GM23338 (cell line): Measurements from ENCODE around the gene STEAP3. TPM values are rescaled to one million over a fixed set of nuclear protein-coding genes. Genes with fewer than 3 reads are reported as not detected.

Experiments
- ATAC-seq: fragments of 200-7000 bp; cut with Tn5 transposase; 3 replicates; pipeline ENCODE4 v1.9.1; 2020
- DNase-seq: peaks from one replicate; pipeline ENCODE4 v3.0.0-alpha.2; 2015; ENCODE audit warnings: low spot score
- H2AFZ ChIP-seq: fragments of 200-600 bp; sonication (generic); 2 replicates; pipeline ENCODE4 v1.8.0; 2016; ENCODE audit warnings: antibody characterized with exemption, mild to moderate bottlenecking, moderate library complexity
- H3F3A ChIP-seq: fragments of 200-600 bp; sonication (generic); replicated peaks from 2 replicates; pipeline ENCODE4 v1.8.0; 2017; ENCODE audit warnings: antibody characterized with exemption, mixed run types, low read depth
- H3K27ac ChIP-seq: fragments of 200-600 bp; sonication (generic); 2 replicates; pipeline ENCODE4 v1.6.1; 2016; ENCODE audit warnings: low read depth
- H3K27me3 ChIP-seq: fragments of 200-600 bp; sonication (generic); 2 replicates; pipeline ENCODE4 v1.8.0; 2016; ENCODE audit warnings: mild to moderate bottlenecking, mixed run types, moderate library complexity; ENCODE audit not compliant: insufficient read depth
- H3K36me3 ChIP-seq: fragments of 200-600 bp; sonication (generic); 2 replicates; pipeline ENCODE4 v1.8.0; 2016; ENCODE audit warnings: mild to moderate bottlenecking; ENCODE audit not compliant: insufficient read depth
- H3K4me1 ChIP-seq: fragments of 200-600 bp; sonication (generic); 2 replicates; pipeline ENCODE4 v1.8.0; 2016; ENCODE audit warnings: mild to moderate bottlenecking, moderate library complexity; ENCODE audit not compliant: insufficient read depth
- H3K4me2 ChIP-seq: fragments of 200-600 bp; sonication (generic); 2 replicates; pipeline ENCODE4 v1.7.1; 2017; ENCODE audit warnings: mixed run types
- H3K4me3 ChIP-seq: fragments of 200-600 bp; sonication (generic); 2 replicates; pipeline ENCODE4 v1.6.1; 2016; ENCODE audit warnings: mixed run types
- H3K79me2 ChIP-seq: fragments of 200-600 bp; sonication (generic); replicated peaks from 2 replicates; pipeline ENCODE4 v1.8.0; 2017; ENCODE audit warnings: mild to moderate bottlenecking; ENCODE audit not compliant: insufficient read depth
- H3K9me2 ChIP-seq: fragments of 200-600 bp; sonication (generic); 2 replicates; pipeline ENCODE4 v1.8.0; 2017; ENCODE audit not compliant: insufficient read depth
- H4K20me1 ChIP-seq: fragments of 200-600 bp; sonication (generic); replicated peaks from 2 replicates; pipeline ENCODE4 v1.8.0; 2017; ENCODE audit warnings: mild to moderate bottlenecking; ENCODE audit not compliant: insufficient read depth
- H3K27ac Mint-ChIP-seq: 2 replicates; pipeline ENCODE4 v1.8.0; 2020; ENCODE audit warnings: inconsistent platforms, mild to moderate bottlenecking, moderate library complexity, mixed read lengths
- H3K27me3 Mint-ChIP-seq: 3 replicates; pipeline ENCODE4 v1.8.0; 2022; ENCODE audit warnings: low read depth, mild to moderate bottlenecking, moderate library complexity, mixed read lengths, inconsistent platforms; ENCODE audit not compliant: insufficient read depth, poor library complexity
- H3K36me3 Mint-ChIP-seq: 3 replicates; pipeline ENCODE4 v1.8.0; 2021; ENCODE audit warnings: low read depth, mild to moderate bottlenecking, inconsistent platforms, moderate library complexity, mixed read lengths
- H3K4me1 Mint-ChIP-seq: 3 replicates; pipeline ENCODE4 v1.8.0; 2020; ENCODE audit warnings: mild to moderate bottlenecking, inconsistent platforms, mixed read lengths
- H3K4me3 Mint-ChIP-seq: 3 replicates; pipeline ENCODE4 v1.8.0; 2021; ENCODE audit warnings: moderate library complexity, mild to moderate bottlenecking, inconsistent platforms, mixed read lengths
- H3K9me3 Mint-ChIP-seq: 3 replicates; pipeline ENCODE4 v1.8.0; 2020; ENCODE audit warnings: moderate library complexity, mild to moderate bottlenecking, inconsistent platforms, mixed read lengths
- CREB1 ChIP-seq: fragments of 250-450 bp; sonication (Bioruptor Pico); IDR thresholded peaks from 2 replicates; pipeline ENCODE4 v1.5.0; 2020; ENCODE audit warnings: low read depth, mild to moderate bottlenecking, moderate library complexity
- EZH2 ChIP-seq: fragments of 200-600 bp; sonication (generic); IDR thresholded peaks from one replicate; pipeline ENCODE4 v1.8.0; 2017; ENCODE audit warnings: antibody characterized with exemption, mild to moderate bottlenecking, low read depth; ENCODE audit not compliant: unreplicated experiment
- EZH2phosphoT487 ChIP-seq: fragments of 200-600 bp; sonication (generic); IDR thresholded peaks from one replicate; pipeline ENCODE4 v1.8.1; 2018; ENCODE audit warnings: antibody characterized with exemption; ENCODE audit not compliant: unreplicated experiment
- JUNB ChIP-seq: IDR thresholded peaks from one replicate; pipeline ENCODE4 v1.6.1; 2016; ENCODE audit warnings: antibody characterized with exemption; ENCODE audit not compliant: unreplicated experiment
- NANOG ChIP-seq: IDR thresholded peaks from 2 replicates; pipeline ENCODE4 v1.6.1; 2016; ENCODE audit warnings: antibody characterized with exemption, borderline replicate concordance
- POLR2AphosphoS5 ChIP-seq: IDR thresholded peaks from 2 replicates; pipeline ENCODE4 v1.6.1; 2016; ENCODE audit warnings: antibody characterized with exemption, low read depth
- STAT1 ChIP-seq: IDR thresholded peaks from one replicate; pipeline ENCODE4 v1.6.1; 2016; ENCODE audit warnings: antibody characterized with exemption; ENCODE audit not compliant: unreplicated experiment
- ZNF114 ChIP-seq: fragments of 250-450 bp; sonication (Bioruptor Pico); IDR thresholded peaks from 2 replicates; pipeline ENCODE4 v1.5.0; 2020; ENCODE audit warnings: mild to moderate bottlenecking, moderate library complexity
- ZNF331 ChIP-seq: fragments of 250-450 bp; sonication (Bioruptor Pico); IDR thresholded peaks from 2 replicates; pipeline ENCODE4 v1.5.0; 2020; ENCODE audit warnings: low read depth, mild to moderate bottlenecking, moderate library complexity
- polyA plus RNA-seq: library from polyadenylated mRNA; unstranded; fragments of >200 nt; fragmentation: Nextera tagmentation; extraction: Ambion mirVana; gene quantifications from 2 replicates; pipeline ENCODE4 v1.2.1, GENCODE V29; 2016
- total RNA-seq: library from RNA; depleted of rRNA; stranded (reverse); fragments of >200 nt; shearing (Covaris generic); gene quantifications from 2 replicates; pipeline ENCODE4 v1.2.3, GENCODE V29; 2014
- TF ChIP-seq, protein P1 (sequence below): IDR thresholded peaks from 2 replicates; pipeline ENCODE4 v1.6.1; 2016; ENCODE audit warnings: antibody characterized with exemption
- TF ChIP-seq, protein P2 (sequence below): fragments of 250-450 bp; sonication (Bioruptor Pico); IDR thresholded peaks from 2 replicates; pipeline ENCODE4 v1.5.0; 2020; ENCODE audit warnings: mild to moderate bottlenecking, moderate library complexity
- TF ChIP-seq, protein P3 (sequence below), 2 experiments: fragments of 200-600 bp in 1 of 2; sonication (generic) in 1 of 2; conservative IDR thresholded peaks; 2 replicates each; pipeline versions ENCODE4 v1.5.1 to v1.6.1; 2016 to 2017; ENCODE audit warnings: antibody characterized with exemption in 2 of 2, low read depth in 2 of 2, mild to moderate bottlenecking in 2 of 2, moderate library complexity in 1 of 2
- TF ChIP-seq, protein P4 (sequence below): IDR thresholded peaks from one replicate; pipeline ENCODE4 v1.6.1; 2018; ENCODE audit warnings: antibody characterized with exemption; ENCODE audit not compliant: unreplicated experiment

The STEAP3 gene
- total and polyA plus RNA-seq, 2 experiments from 2014 or later: 8.6 to 27.3 TPM

DNA sequence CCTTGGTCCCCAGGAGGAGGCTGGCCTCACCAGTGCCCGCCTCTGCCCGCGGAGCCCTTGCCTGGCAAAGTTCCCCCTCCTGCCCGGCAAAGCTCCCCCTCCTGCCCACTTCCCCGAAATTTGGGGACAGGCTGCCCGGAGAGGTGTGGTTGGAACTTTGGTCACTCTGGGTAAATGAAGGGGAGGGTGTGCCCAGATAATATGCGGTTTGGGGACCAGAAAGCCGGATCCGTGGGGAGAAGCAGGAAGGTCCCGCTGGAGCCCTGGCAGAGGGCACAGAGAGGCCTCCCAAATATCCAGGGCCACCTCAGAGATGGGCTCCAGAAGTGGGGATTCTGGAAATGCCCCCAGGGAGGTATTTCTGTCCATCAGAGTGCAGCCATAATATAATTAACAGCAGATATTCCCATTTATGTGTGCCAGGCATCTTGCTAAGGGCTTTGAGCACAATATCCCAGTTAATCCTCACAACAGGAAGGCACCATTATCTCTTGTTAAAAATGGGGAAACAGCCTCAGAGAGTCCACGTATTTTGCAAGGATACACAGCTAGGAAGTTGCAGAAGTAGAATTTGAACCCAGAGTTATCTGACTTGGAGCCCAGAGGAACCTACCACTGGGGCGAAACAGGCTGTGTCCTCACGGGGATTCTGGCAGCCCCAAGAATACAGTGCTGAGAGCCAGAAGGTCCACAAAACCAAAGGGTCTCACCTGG lies 914 bp downstream of the STEAP3 start:
- 0 out of 2 replicates have a peak, but pooled peaks cover 5% of the 10 kb centered on the region for H3K79me2 ChIP-seq
- peaks cover 33% of the 10 kb centered on the region for H3K4me1 Mint-ChIP-seq
- H3K27me3 Mint-ChIP-seq: peaks cover 21% of the 10 kb centered on the region
- no peak overlapping the region for H3K27ac Mint-ChIP-seq
- H3K4me3 Mint-ChIP-seq: peak overlapping the region; percentile 66
- H3K36me3 Mint-ChIP-seq: no peaks in the 10 kb centered on the region
- no peak for ATAC-seq
- H3F3A ChIP-seq: no peaks in the 10 kb centered on the region
- H3K27ac ChIP-seq: no peak overlapping the region
- DNase-seq: no peak
- peaks cover 30% of the 10 kb centered on the region for H3K4me1 ChIP-seq
- no peaks in the 10 kb centered on the region for H3K9me2 ChIP-seq
- H3K27me3 ChIP-seq: peaks cover 14% of the 10 kb centered on the region
- peaks cover 3% of the 10 kb centered on the region; the same call in 1 of the 2 replicates for H4K20me1 ChIP-seq
- H3K4me3 ChIP-seq: peak overlapping the region; percentile 75
- peak overlapping the region; percentile 88 for H3K4me2 ChIP-seq
- no peaks in the 10 kb centered on the region for H3K36me3 ChIP-seq
- H3K9me3 Mint-ChIP-seq: no peaks in the 10 kb centered on the region
- no peak for TF ChIP-seq EZH2phosphoT487
- TF ChIP-seq POLR2AphosphoS5: no peak
- TF ChIP-seq ZNF331 (CRISPR knock-in tag): no peak
- TF ChIP-seq ZNF114 (CRISPR knock-in tag): no peak
- no peak for TF ChIP-seq NANOG
- TF ChIP-seq JUNB: no peak
- TF ChIP-seq, protein P1, sequence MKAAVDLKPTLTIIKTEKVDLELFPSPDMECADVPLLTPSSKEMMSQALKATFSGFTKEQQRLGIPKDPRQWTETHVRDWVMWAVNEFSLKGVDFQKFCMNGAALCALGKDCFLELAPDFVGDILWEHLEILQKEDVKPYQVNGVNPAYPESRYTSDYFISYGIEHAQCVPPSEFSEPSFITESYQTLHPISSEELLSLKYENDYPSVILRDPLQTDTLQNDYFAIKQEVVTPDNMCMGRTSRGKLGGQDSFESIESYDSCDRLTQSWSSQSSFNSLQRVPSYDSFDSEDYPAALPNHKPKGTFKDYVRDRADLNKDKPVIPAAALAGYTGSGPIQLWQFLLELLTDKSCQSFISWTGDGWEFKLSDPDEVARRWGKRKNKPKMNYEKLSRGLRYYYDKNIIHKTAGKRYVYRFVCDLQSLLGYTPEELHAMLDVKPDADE: no peak
- no peak for TF ChIP-seq STAT1
- TF ChIP-seq, protein P2, sequence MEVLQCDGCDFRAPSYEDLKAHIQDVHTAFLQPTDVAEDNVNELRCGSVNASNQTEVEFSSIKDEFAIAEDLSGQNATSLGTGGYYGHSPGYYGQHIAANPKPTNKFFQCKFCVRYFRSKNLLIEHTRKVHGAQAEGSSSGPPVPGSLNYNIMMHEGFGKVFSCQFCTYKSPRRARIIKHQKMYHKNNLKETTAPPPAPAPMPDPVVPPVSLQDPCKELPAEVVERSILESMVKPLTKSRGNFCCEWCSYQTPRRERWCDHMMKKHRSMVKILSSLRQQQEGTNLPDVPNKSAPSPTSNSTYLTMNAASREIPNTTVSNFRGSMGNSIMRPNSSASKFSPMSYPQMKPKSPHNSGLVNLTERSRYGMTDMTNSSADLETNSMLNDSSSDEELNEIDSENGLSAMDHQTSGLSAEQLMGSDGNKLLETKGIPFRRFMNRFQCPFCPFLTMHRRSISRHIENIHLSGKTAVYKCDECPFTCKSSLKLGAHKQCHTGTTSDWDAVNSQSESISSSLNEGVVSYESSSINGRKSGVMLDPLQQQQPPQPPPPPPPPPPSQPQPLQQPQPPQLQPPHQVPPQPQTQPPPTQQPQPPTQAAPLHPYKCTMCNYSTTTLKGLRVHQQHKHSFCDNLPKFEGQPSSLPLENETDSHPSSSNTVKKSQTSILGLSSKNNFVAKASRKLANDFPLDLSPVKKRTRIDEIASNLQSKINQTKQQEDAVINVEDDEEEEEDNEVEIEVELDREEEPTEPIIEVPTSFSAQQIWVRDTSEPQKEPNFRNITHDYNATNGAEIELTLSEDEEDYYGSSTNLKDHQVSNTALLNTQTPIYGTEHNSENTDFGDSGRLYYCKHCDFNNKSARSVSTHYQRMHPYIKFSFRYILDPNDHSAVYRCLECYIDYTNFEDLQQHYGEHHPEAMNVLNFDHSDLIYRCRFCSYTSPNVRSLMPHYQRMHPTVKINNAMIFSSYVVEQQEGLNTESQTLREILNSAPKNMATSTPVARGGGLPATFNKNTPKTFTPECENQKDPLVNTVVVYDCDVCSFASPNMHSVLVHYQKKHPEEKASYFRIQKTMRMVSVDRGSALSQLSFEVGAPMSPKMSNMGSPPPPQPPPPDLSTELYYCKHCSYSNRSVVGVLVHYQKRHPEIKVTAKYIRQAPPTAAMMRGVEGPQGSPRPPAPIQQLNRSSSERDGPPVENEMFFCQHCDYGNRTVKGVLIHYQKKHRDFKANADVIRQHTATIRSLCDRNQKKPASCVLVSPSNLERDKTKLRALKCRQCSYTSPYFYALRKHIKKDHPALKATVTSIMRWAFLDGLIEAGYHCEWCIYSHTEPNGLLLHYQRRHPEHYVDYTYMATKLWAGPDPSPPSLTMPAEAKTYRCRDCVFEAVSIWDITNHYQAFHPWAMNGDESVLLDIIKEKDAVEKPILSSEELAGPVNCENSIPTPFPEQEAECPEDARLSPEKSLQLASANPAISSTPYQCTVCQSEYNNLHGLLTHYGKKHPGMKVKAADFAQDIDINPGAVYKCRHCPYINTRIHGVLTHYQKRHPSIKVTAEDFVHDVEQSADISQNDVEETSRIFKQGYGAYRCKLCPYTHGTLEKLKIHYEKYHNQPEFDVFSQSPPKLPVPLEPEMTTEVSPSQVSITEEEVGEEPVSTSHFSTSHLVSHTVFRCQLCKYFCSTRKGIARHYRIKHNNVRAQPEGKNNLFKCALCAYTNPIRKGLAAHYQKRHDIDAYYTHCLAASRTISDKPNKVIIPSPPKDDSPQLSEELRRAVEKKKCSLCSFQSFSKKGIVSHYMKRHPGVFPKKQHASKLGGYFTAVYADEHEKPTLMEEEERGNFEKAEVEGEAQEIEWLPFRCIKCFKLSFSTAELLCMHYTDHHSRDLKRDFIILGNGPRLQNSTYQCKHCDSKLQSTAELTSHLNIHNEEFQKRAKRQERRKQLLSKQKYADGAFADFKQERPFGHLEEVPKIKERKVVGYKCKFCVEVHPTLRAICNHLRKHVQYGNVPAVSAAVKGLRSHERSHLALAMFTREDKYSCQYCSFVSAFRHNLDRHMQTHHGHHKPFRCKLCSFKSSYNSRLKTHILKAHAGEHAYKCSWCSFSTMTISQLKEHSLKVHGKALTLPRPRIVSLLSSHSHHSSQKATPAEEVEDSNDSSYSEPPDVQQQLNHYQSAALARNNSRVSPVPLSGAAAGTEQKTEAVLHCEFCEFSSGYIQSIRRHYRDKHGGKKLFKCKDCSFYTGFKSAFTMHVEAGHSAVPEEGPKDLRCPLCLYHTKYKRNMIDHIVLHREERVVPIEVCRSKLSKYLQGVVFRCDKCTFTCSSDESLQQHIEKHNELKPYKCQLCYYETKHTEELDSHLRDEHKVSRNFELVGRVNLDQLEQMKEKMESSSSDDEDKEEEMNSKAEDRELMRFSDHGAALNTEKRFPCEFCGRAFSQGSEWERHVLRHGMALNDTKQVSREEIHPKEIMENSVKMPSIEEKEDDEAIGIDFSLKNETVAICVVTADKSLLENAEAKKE: no peak
- TF ChIP-seq EZH2: no peak
- TF ChIP-seq, protein P3, sequence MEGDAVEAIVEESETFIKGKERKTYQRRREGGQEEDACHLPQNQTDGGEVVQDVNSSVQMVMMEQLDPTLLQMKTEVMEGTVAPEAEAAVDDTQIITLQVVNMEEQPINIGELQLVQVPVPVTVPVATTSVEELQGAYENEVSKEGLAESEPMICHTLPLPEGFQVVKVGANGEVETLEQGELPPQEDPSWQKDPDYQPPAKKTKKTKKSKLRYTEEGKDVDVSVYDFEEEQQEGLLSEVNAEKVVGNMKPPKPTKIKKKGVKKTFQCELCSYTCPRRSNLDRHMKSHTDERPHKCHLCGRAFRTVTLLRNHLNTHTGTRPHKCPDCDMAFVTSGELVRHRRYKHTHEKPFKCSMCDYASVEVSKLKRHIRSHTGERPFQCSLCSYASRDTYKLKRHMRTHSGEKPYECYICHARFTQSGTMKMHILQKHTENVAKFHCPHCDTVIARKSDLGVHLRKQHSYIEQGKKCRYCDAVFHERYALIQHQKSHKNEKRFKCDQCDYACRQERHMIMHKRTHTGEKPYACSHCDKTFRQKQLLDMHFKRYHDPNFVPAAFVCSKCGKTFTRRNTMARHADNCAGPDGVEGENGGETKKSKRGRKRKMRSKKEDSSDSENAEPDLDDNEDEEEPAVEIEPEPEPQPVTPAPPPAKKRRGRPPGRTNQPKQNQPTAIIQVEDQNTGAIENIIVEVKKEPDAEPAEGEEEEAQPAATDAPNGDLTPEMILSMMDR (conservative IDR thresholded peaks at IDR 0.05; ENCODE audit: low read depth in 2 of 2): no peak
- TF ChIP-seq, protein P4, sequence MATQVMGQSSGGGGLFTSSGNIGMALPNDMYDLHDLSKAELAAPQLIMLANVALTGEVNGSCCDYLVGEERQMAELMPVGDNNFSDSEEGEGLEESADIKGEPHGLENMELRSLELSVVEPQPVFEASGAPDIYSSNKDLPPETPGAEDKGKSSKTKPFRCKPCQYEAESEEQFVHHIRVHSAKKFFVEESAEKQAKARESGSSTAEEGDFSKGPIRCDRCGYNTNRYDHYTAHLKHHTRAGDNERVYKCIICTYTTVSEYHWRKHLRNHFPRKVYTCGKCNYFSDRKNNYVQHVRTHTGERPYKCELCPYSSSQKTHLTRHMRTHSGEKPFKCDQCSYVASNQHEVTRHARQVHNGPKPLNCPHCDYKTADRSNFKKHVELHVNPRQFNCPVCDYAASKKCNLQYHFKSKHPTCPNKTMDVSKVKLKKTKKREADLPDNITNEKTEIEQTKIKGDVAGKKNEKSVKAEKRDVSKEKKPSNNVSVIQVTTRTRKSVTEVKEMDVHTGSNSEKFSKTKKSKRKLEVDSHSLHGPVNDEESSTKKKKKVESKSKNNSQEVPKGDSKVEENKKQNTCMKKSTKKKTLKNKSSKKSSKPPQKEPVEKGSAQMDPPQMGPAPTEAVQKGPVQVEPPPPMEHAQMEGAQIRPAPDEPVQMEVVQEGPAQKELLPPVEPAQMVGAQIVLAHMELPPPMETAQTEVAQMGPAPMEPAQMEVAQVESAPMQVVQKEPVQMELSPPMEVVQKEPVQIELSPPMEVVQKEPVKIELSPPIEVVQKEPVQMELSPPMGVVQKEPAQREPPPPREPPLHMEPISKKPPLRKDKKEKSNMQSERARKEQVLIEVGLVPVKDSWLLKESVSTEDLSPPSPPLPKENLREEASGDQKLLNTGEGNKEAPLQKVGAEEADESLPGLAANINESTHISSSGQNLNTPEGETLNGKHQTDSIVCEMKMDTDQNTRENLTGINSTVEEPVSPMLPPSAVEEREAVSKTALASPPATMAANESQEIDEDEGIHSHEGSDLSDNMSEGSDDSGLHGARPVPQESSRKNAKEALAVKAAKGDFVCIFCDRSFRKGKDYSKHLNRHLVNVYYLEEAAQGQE: no peak
- no peak for TF ChIP-seq CREB1 (CRISPR knock-in tag)
- 0 out of 2 replicates have a peak overlapping the region, but pooled peaks have one; percentile 85 for H2AFZ ChIP-seq
